ENCODE results near the gene CNRIP1.

Gene CNRIP1

GRCh38 chr2:68250652-68251186 lies 69.0 kb downstream of the CNRIP1 start:
- peaks cover 37% of the 10 kb centered on the region for H3K4me1 ChIP-seq (ENCODE audit: control insufficient read depth, insufficient read depth, low read length)
- peak overlapping the region; percentile 63; the same call in 1 of the 2 replicates for H3K27ac ChIP-seq (ENCODE audit: low read depth, low read length)
- H3K36me3 ChIP-seq (ENCODE audit: control insufficient read depth, insufficient read depth, low read length) = peaks cover 3% of the 10 kb centered on the region; the same call in 1 of the 2 replicates
- H3K9ac ChIP-seq (ENCODE audit: low read length) = peak overlapping the region; percentile 88
- H3K9me3 ChIP-seq (ENCODE audit: control insufficient read depth, insufficient read depth, low read depth, low read length) = no peaks in the 10 kb centered on the region
- peak overlapping the region; percentile 94 for H3K4me3 ChIP-seq (ENCODE audit: low read depth, low read length)
- no peaks in the 10 kb centered on the region for H3K27me3 ChIP-seq (ENCODE audit: control insufficient read depth, insufficient read depth, low read length)

- H3K27ac ChIP-seq (ENCODE audit: low read depth, low read length) = no peak overlapping the region
- peaks cover 3% of the 10 kb centered on the region; the same call in 1 of the 2 replicates for H3K36me3 ChIP-seq (ENCODE audit: control insufficient read depth, insufficient read depth, low read length)
- peaks cover 37% of the 10 kb centered on the region for H3K4me1 ChIP-seq (ENCODE audit: control insufficient read depth, insufficient read depth, low read length)
- H3K27me3 ChIP-seq (ENCODE audit: control insufficient read depth, insufficient read depth, low read length) = no peaks in the 10 kb centered on the region
- H3K9me3 ChIP-seq (ENCODE audit: control insufficient read depth, insufficient read depth, low read depth, low read length) = no peaks in the 10 kb centered on the region
- H3K9ac ChIP-seq (ENCODE audit: low read length) = peak overlapping the region; percentile 88
- peak overlapping the region; percentile 94 for H3K4me3 ChIP-seq (ENCODE audit: low read depth, low read length)
These were observed 69.6 kb downstream of the CNRIP1 start for GRCh38 chr2:68250196-68250595.

- peaks cover 3% of the 10 kb centered on the region; the same call in 1 of the 2 replicates for H3K36me3 ChIP-seq (ENCODE audit: control insufficient read depth, insufficient read depth, low read length)
- H3K4me3 ChIP-seq (ENCODE audit: low read depth, low read length) = peak overlapping the region; percentile 24; the same call in 1 of the 2 replicates
- H3K9ac ChIP-seq (ENCODE audit: low read length) = no peak overlapping the region
- H3K4me1 ChIP-seq (ENCODE audit: control insufficient read depth, insufficient read depth, low read length) = peaks cover 33% of the 10 kb centered on the region
- H3K27ac ChIP-seq (ENCODE audit: low read depth, low read length) = no peak overlapping the region
- no peaks in the 10 kb centered on the region for H3K9me3 ChIP-seq (ENCODE audit: control insufficient read depth, insufficient read depth, low read depth, low read length)
- no peaks in the 10 kb centered on the region for H3K27me3 ChIP-seq (ENCODE audit: control insufficient read depth, insufficient read depth, low read length)
These were observed 70.9 kb downstream of the CNRIP1 start for GRCh38 chr2:68248806-68249205.

GRCh38 chr2:68248361-68248760 lies 71.4 kb downstream of the CNRIP1 start:
- Histone ChIP-seq H3K4me3 (ENCODE audit: low read depth, low read length) (peak overlapping the region; percentile 24; the same call in 1 of the 2 replicates), H3K4me1 (ENCODE audit: control insufficient read depth, insufficient read depth, low read length) (peaks cover 33% of the 10 kb centered on the region), H3K9ac (ENCODE audit: low read length) (no peak overlapping the region), H3K27ac (ENCODE audit: low read depth, low read length) (no peak overlapping the region), H3K27me3 (ENCODE audit: control insufficient read depth, insufficient read depth, low read length) (no peaks in the 10 kb centered on the region), H3K36me3 (ENCODE audit: control insufficient read depth, insufficient read depth, low read length) (peaks cover 3% of the 10 kb centered on the region; the same call in 1 of the 2 replicates), H3K9me3 (ENCODE audit: control insufficient read depth, insufficient read depth, low read depth, low read length) (no peaks in the 10 kb centered on the region)

GRCh38 chr2:68246396-68246795 lies 73.4 kb downstream of the CNRIP1 start:
- H3K27me3 ChIP-seq (ENCODE audit: control insufficient read depth, insufficient read depth, low read length) = no peaks in the 10 kb centered on the region
- no peak overlapping the region for H3K4me3 ChIP-seq (ENCODE audit: low read depth, low read length)
- no peak overlapping the region for H3K9ac ChIP-seq (ENCODE audit: low read length)
- peaks cover 7% of the 10 kb centered on the region; the same call in 1 of the 2 replicates for H3K36me3 ChIP-seq (ENCODE audit: control insufficient read depth, insufficient read depth, low read length)
- no peaks in the 10 kb centered on the region for H3K9me3 ChIP-seq (ENCODE audit: control insufficient read depth, insufficient read depth, low read depth, low read length)
- peaks cover 37% of the 10 kb centered on the region for H3K4me1 ChIP-seq (ENCODE audit: control insufficient read depth, insufficient read depth, low read length)
- H3K27ac ChIP-seq (ENCODE audit: low read depth, low read length) = no peak overlapping the region

GRCh38 chr2:68245672-68246071 lies 74.1 kb downstream of the CNRIP1 start:
- Histone ChIP-seq H3K27ac (ENCODE audit: low read depth, low read length) (no peak overlapping the region), H3K4me1 (ENCODE audit: control insufficient read depth, insufficient read depth, low read length) (peaks cover 42% of the 10 kb centered on the region), H3K9ac (ENCODE audit: low read length) (no peak overlapping the region), H3K36me3 (ENCODE audit: control insufficient read depth, insufficient read depth, low read length) (peaks cover 7% of the 10 kb centered on the region; the same call in 1 of the 2 replicates), H3K27me3 (ENCODE audit: control insufficient read depth, insufficient read depth, low read length) (no peaks in the 10 kb centered on the region), H3K9me3 (ENCODE audit: control insufficient read depth, insufficient read depth, low read depth, low read length) (no peaks in the 10 kb centered on the region), H3K4me3 (ENCODE audit: low read depth, low read length) (no peak overlapping the region)

GRCh38 chr2:68245066-68245465 lies 74.7 kb downstream of the CNRIP1 start:
- peaks cover 46% of the 10 kb centered on the region for H3K4me1 ChIP-seq (ENCODE audit: control insufficient read depth, insufficient read depth, low read length)
- no peaks in the 10 kb centered on the region for H3K27me3 ChIP-seq (ENCODE audit: control insufficient read depth, insufficient read depth, low read length)
- H3K27ac ChIP-seq (ENCODE audit: low read depth, low read length) = no peak overlapping the region

GRCh38 chr2:68244456-68244855 lies 75.3 kb downstream of the CNRIP1 start:
- peaks cover 46% of the 10 kb centered on the region for H3K4me1 ChIP-seq (ENCODE audit: control insufficient read depth, insufficient read depth, low read length)
- H3K4me3 ChIP-seq (ENCODE audit: low read depth, low read length) = no peak overlapping the region
- no peak overlapping the region for H3K27ac ChIP-seq (ENCODE audit: low read depth, low read length)
- H3K36me3 ChIP-seq (ENCODE audit: control insufficient read depth, insufficient read depth, low read length) = peaks cover 7% of the 10 kb centered on the region; the same call in 1 of the 2 replicates
- no peaks in the 10 kb centered on the region for H3K9me3 ChIP-seq (ENCODE audit: control insufficient read depth, insufficient read depth, low read depth, low read length)
- no peaks in the 10 kb centered on the region for H3K27me3 ChIP-seq (ENCODE audit: control insufficient read depth, insufficient read depth, low read length)
- H3K9ac ChIP-seq (ENCODE audit: low read length) = no peak overlapping the region

More at GRCh38 chr2:68245066-68245465, 74.7 kb downstream of the CNRIP1 start:
- no peaks in the 10 kb centered on the region for H3K9me3 ChIP-seq (ENCODE audit: control insufficient read depth, insufficient read depth, low read depth, low read length)
- no peak overlapping the region for H3K4me3 ChIP-seq (ENCODE audit: low read depth, low read length)
- H3K36me3 ChIP-seq (ENCODE audit: control insufficient read depth, insufficient read depth, low read length) = peaks cover 7% of the 10 kb centered on the region; the same call in 1 of the 2 replicates
- no peak overlapping the region for H3K9ac ChIP-seq (ENCODE audit: low read length)
